NCI-H146 treated with DMSO at 0.1 percent for 48 hours (cell line): ENCODE results near the gene GREM1.

Source experiments
- DNase-seq: peaks from one replicate; lab custom pipeline; 2025; ENCODE audit not compliant: unreplicated experiment; lab: John Stamatoyannopoulos, UW

The GREM1 gene

GRCh38 chr15:32778391-32779176 is 60.8 kb downstream of the GREM1 start:
- DNase-seq, result no peak

GRCh38 chr15:32781781-32782180 is 64.0 kb downstream of the GREM1 start:
- no peak for DNase-seq

- no peak for DNase-seq
Observed at GRCh38 chr15:32784581-32784980, 66.8 kb downstream of the GREM1 start.

DNA sequence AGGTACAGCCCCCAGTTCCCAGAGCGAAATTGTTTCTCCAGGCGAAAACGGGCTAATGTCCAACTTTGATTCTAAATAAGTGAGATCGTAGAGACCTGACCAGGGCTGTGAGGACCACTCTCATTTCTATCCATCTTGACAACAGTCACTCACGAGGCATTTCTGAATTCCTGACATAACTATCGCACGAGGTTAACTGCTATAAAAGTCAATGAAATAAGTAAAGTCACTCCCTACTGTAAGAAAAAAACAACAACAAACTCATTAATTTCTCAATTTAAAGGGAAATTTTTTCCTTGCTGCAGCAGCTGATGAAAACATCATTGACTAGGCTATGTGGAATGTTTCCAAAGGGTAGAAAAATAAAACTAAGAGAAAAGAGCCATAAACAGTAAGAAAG is 69.1 kb downstream of the GREM1 start:
- no peak for DNase-seq

DNA sequence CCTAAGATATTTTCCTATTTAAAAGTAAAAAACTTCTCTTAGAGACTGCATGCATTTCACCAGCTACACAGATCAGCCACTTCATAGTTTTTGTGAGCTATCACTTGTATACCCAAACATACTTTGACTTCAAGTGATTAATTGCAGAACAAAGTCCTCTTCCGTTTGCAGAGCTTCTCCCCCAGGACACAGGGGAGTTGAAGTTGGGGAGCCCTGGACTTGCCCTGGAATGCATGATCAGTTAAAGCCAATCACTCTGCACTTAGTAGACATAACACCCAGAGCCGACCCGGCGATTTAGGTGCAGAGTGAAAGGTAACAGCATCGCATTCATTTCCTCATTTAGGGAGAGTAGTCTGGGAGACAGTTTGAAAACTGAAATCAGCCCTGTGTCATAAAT is 70.1 kb downstream of the GREM1 start:
- DNase-seq, result no peak

- no peak for DNase-seq
Observed at GRCh38 chr15:32790352-32790999, 72.7 kb downstream of the GREM1 start.

DNA sequence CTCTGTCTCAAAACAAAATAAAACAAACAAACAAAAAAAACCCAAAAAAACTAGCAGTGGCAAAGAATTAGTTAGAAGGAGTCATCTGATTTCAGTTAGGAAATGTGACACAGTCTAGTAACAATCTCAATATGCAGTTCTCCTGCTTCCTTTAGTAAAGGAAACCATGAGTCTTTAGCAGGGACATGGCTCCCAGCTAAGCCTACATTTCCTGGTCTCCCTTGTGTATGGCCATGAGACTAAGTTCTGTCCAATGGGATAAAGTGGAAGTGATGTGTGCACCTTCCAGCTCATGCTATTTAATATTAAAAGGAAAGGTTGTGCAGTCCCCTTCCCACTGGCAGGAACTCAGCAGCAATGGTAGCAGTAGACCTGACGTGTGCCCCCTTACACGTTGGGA is 74.6 kb downstream of the GREM1 start:
- no peak for DNase-seq
